Gastroesophageal sphincter (tissue), 4 donors: ENCODE measurements around the gene TRPC4. TPM values are rescaled to one million over a fixed set of nuclear protein-coding genes. Genes with fewer than 3 reads are reported as not detected.

Experiments
- ATAC-seq: fragments of 150-250 bp; one replicate; pipeline ENCODE4 v1.9.1; 2016; ENCODE audit warnings: mild to moderate bottlenecking, moderate library complexity
- H3K27ac ChIP-seq, 4 donors: fragments of 200-600 bp; sonication (generic) in 3 of 4; 1 replicate in 3 of 4; 2 replicates in 1 of 4; pipeline ENCODE4 v1.5.1; 2016 to 2019
- H3K27me3 ChIP-seq: fragments of 200-600 bp; sonication (generic); one replicate; pipeline ENCODE4 v1.5.1; 2019
- H3K36me3 ChIP-seq, 2 donors: fragments of 200-600 bp; sonication (generic); one replicate each; pipeline ENCODE4 v1.5.1; 2019; ENCODE audit warnings: control low read depth in 1 of 2
- H3K4me1 ChIP-seq, 3 donors: fragments of 200-600 bp; sonication (generic); 1 replicate in 2 of 3; 2 replicates in 1 of 3; pipeline ENCODE4 v1.5.1; 2016 to 2019; ENCODE audit warnings: control low read depth in 2 of 3
- H3K4me3 ChIP-seq, 2 donors: fragments of 200-600 bp; sonication (generic); one replicate each; pipeline ENCODE4 v1.5.1; 2019; ENCODE audit warnings: mild to moderate bottlenecking in 1 of 2, moderate library complexity in 1 of 2
- H3K9me3 ChIP-seq, 3 donors: fragments of 200-600 bp; sonication (generic); one replicate each; pipeline ENCODE4 v1.5.1; 2017 to 2019; ENCODE audit warnings: control low read depth in 2 of 3
- CTCF ChIP-seq, 4 experiments: fragments of 200-600 bp in 2 of 4; fragments of 450-650 bp in 2 of 4; sonication (generic) in 1 of 4; IDR thresholded peaks; one replicate each; pipeline ENCODE4 v1.5.1; 2017 to 2019; ENCODE audit warnings: antibody characterized with exemption in 4 of 4, mild to moderate bottlenecking in 2 of 4, moderate library complexity in 2 of 4
- EP300 ChIP-seq: sonication (generic); formaldehyde crosslinking; IDR thresholded peaks from one replicate; pipeline ENCODE4 v1.6.1; 2017; ENCODE audit warnings: antibody characterized with exemption, mild to moderate bottlenecking
- POLR2A ChIP-seq, 2 donors: fragments of 450-650 bp; IDR thresholded peaks; one replicate each; pipeline ENCODE4 v1.6.1; 2017; ENCODE audit warnings: antibody characterized with exemption in 2 of 2, mild to moderate bottlenecking in 2 of 2, moderate library complexity in 1 of 2
- POLR2AphosphoS5 ChIP-seq: sonication (generic); formaldehyde crosslinking; IDR thresholded peaks from one replicate; pipeline ENCODE4 v1.6.1; 2017; ENCODE audit warnings: antibody characterized with exemption
- WGBS, 2 donors: methylation state at CpG; one replicate each; pipeline ENCODE4 v1.1.5; 2018; ENCODE audit warnings: low coverage in 1 of 2; 5-methylcytosine and 5-hydroxymethylcytosine counted together
- total RNA-seq, 4 donors: library from RNA; depleted of rRNA; stranded (reverse); fragments of >200 nt; gene quantifications; one replicate each; pipeline ENCODE4 v1.1.0, GENCODE V29; 2016

Gene TRPC4
- total RNA-seq, 4 donors from 2014 or later = 0.31 to 1.1 (median 0.87) TPM; not detected in 1

GRCh38 chr13:37680137-37680536 is 189.4 kb downstream of the TRPC4 start:
- no peak for TF ChIP-seq CTCF (IDR thresholded peaks at IDR 0.05)
- TF ChIP-seq POLR2A (IDR thresholded peaks at IDR 0.05) = no peak
- no peak for TF ChIP-seq EP300
- no peak for TF ChIP-seq POLR2AphosphoS5
- Histone ChIP-seq H3K9me3 (no peaks in the 10 kb centered on the region), H3K36me3 (no peaks in the 10 kb centered on the region), H3K4me3 (no peak overlapping the region), H3K27ac (no peak overlapping the region), H3K27me3 (no peaks in the 10 kb centered on the region), H3K4me1 (no peaks in the 10 kb centered on the region)
- 83 to 91% methylated on average over 5 of the region's 5 CpGs for WGBS, 2 donors
- no peak for ATAC-seq

- TF ChIP-seq POLR2A (IDR thresholded peaks at IDR 0.05) (no peak), EP300 (no peak), CTCF (IDR thresholded peaks at IDR 0.05) (no peak), POLR2AphosphoS5 (no peak)
- 69 to 79% methylated on average over 2 of the region's 2 CpGs for WGBS, 2 donors
- Histone ChIP-seq H3K36me3 (no peaks in the 10 kb centered on the region), H3K27ac (no peak overlapping the region), H3K27me3 (no peaks in the 10 kb centered on the region), H3K4me3 (no peak overlapping the region), H3K4me1 (no peaks in the 10 kb centered on the region), H3K9me3 (no peaks in the 10 kb centered on the region)
- no peak for ATAC-seq
Measured at GRCh38 chr13:37679043-37679442, 190.5 kb downstream of the TRPC4 start.

- WGBS, 2 donors = 83 to 89% methylated on average over 1 of the region's 1 CpG
- no peak for ATAC-seq
Measured at GRCh38 chr13:37669845-37670244, 199.7 kb downstream of the TRPC4 start.

GRCh38 chr13:37667702-37668101 is 201.9 kb downstream of the TRPC4 start:
- Histone ChIP-seq H3K36me3 (no peaks in the 10 kb centered on the region), H3K27ac (no peak overlapping the region), H3K27me3 (no peaks in the 10 kb centered on the region), H3K4me1 (no peaks in the 10 kb centered on the region), H3K9me3 (peaks cover 0 to 5% (median 0%) of the 10 kb centered on the region in 3 donors), H3K4me3 (no peak overlapping the region)
- ATAC-seq = no peak
- WGBS, 2 donors = 56 to 61% methylated on average over 3 of the region's 3 CpGs
- no peak for TF ChIP-seq CTCF (IDR thresholded peaks at IDR 0.05)
- TF ChIP-seq POLR2A (IDR thresholded peaks at IDR 0.05) = no peak
- no peak for TF ChIP-seq POLR2AphosphoS5
- TF ChIP-seq EP300 = no peak

More at GRCh38 chr13:37669845-37670244, 199.7 kb downstream of the TRPC4 start:
- Histone ChIP-seq H3K9me3 (peaks cover 0 to 5% (median 0%) of the 10 kb centered on the region in 3 donors), H3K4me1 (no peaks in the 10 kb centered on the region), H3K4me3 (no peak overlapping the region), H3K27ac (no peak overlapping the region), H3K27me3 (no peaks in the 10 kb centered on the region), H3K36me3 (no peaks in the 10 kb centered on the region)
- TF ChIP-seq EP300 (no peak), POLR2AphosphoS5 (no peak), POLR2A (IDR thresholded peaks at IDR 0.05) (no peak), CTCF (IDR thresholded peaks at IDR 0.05) (no peak)

GRCh38 chr13:37666036-37666435 is 203.5 kb downstream of the TRPC4 start:
- WGBS, 2 donors = 31 to 50% methylated on average over 2 of the region's 2 CpGs
- ATAC-seq = no peak
- no peak overlapping the region for H3K27ac ChIP-seq
- H3K4me1 ChIP-seq = no peaks in the 10 kb centered on the region
- TF ChIP-seq POLR2A (IDR thresholded peaks at IDR 0.05) (no peak), CTCF (IDR thresholded peaks at IDR 0.05) (no peak), EP300 (no peak), POLR2AphosphoS5 (no peak)
- H3K36me3 ChIP-seq = no peaks in the 10 kb centered on the region
- no peaks in the 10 kb centered on the region for H3K27me3 ChIP-seq
- H3K9me3 ChIP-seq = peaks cover 0 to 5% (median 0%) of the 10 kb centered on the region in 3 donors
- H3K4me3 ChIP-seq = no peak overlapping the region
